Lower leg skin (tissue), 4 donors: ENCODE data around the gene ZNF532. TPM values are rescaled to one million over a fixed set of nuclear protein-coding genes. Genes with fewer than 3 reads are reported as not detected.

ENCODE experiments used
- DNase-seq, 2 donors: peaks; one replicate each; pipeline ENCODE4 v3.0.0-alpha.2; 2019; ENCODE audit warnings: low spot score in 2 of 2
- H3K4me3 ChIP-seq: fragments of 200-600 bp; sonication (generic); 2 replicates; pipeline ENCODE4 v1.5.1; 2017; ENCODE audit warnings: mild to moderate bottlenecking, low read depth; ENCODE audit not compliant: poor library complexity, severe bottlenecking
- CTCF ChIP-seq, 3 donors: fragments of 450-650 bp; IDR thresholded peaks; one replicate each; pipeline ENCODE4 v1.5.1; 2016; ENCODE audit warnings: antibody characterized with exemption in 3 of 3, mild to moderate bottlenecking in 3 of 3, moderate library complexity in 2 of 3
- POLR2A ChIP-seq, 2 donors: fragments of 450-650 bp; IDR thresholded peaks; one replicate each; pipeline ENCODE4 v1.6.1; 2016 to 2017; ENCODE audit warnings: antibody characterized with exemption in 2 of 2, mild to moderate bottlenecking in 1 of 2, moderate library complexity in 1 of 2
- WGBS, 2 donors: methylation state at CpG; one replicate each; pipeline ENCODE4 v1.1.5; 2018; 5-methylcytosine and 5-hydroxymethylcytosine counted together
- intact Hi-C: fragments of 100-400 bp; cut with DNase I; formaldehyde crosslinking; loops from one replicate; pipeline ENCODE4 v1.15.0; 2023; ENCODE audit warnings: low total_unique reads
- total RNA-seq, 4 donors: library from RNA; depleted of rRNA; stranded (reverse); fragments of >200 nt; gene quantifications; one replicate each; pipeline ENCODE4 v1.1.0, GENCODE V29; 2016

The ZNF532 gene
- total RNA-seq, 4 donors from 2014 or later = 11.1 to 40.1 (median 29.8) TPM

DNA sequence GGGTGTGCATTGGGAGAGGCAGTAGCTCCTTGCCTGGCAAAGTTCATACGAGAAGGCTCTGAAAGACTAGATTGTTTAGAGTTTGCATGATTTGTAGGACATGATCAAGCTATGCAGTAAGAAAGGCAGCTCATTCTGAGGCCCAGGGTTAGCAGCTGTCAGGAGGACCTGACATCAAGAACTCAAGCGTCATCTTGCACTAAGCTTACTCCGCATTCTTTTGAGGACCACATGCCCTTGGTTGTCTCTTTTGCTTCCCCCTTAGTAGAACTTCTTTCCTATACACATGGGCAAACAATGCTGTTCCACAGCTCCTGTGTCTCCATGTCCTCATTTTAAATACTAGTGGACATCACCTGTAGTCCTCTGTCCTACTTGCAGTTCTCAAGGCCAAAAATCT, 14.0 kb downstream of the ZNF532 start:
- TF ChIP-seq CTCF (IDR thresholded peaks at IDR 0.05) = no peak
- intact Hi-C loops = no loop called here
- no peak overlapping the region for H3K4me3 ChIP-seq
- DNase-seq = peak in 1 of 2 donors; percentile 28
- WGBS, 2 donors = 93 to 96% methylated on average over 3 of the region's 3 CpGs

GRCh38 chr18:58881477-58881876, 16.8 kb downstream of the ZNF532 start:
- no peak for TF ChIP-seq POLR2A (IDR thresholded peaks at IDR 0.05)
- no peak for DNase-seq
- H3K4me3 ChIP-seq = no peak overlapping the region
- intact Hi-C loops = no loop called here
- 50 to 89% methylated on average over 2 of the region's 2 CpGs for WGBS, 2 donors

DNA sequence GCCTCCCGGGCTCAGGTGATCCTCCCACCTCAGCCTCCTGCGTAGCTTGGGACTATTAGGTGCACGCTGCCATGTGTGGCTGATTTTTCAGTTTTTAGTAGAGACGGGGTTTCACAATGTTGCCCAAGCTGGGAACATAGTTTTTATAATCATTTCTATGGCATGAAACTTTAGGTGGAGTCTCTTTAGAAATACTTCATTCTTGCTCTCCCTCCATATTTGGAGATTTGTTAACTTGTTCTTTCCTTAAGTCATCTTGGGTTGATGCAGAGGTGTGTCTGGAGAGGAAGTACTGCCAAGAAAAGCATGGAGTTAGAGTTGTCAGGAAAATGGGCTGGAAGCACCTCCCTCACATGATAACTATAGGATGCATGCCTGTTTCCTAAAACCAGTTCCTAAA, 17.4 kb downstream of the ZNF532 start:
- intact Hi-C loops = no loop called here
- no peak overlapping the region for H3K4me3 ChIP-seq
- 89 to 92% methylated on average over 4 of the region's 4 CpGs for WGBS, 2 donors
- TF ChIP-seq CTCF (IDR thresholded peaks at IDR 0.05) (no peak), POLR2A (IDR thresholded peaks at IDR 0.05) (no peak)
- DNase-seq = no peak

DNA sequence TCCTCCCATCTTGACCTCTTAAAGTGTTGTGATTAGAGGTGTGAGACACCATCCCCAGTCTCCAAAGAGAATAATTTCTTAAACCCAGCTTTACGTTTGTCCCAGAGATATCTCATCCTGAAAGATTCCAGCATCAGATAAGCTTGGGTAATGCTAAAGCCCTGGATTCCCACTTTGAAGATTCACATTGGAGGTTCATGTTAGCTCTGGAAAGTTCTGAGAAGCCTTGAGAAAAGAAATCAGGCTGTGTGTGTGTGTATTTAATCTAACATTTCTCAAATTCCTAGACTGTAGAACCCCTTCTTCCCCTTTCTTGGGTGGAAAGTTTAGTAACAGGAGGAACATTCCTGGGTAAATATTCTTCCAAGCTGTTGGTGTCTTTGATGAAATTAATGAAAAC, 18.0 kb downstream of the ZNF532 start:
- H3K4me3 ChIP-seq = no peak overlapping the region
- DNase-seq = no peak
- intact Hi-C loops = no loop called here
- no peak for TF ChIP-seq POLR2A (IDR thresholded peaks at IDR 0.05)
- no peak for TF ChIP-seq CTCF (IDR thresholded peaks at IDR 0.05)
- WGBS, 2 donors = 52 to 57% methylated on average over 1 of the region's 1 CpG

- whole genome bisulfite sequencing, 2 donors = 95 to 97% methylated on average over 5 of the region's 5 CpGs
- intact Hi-C loops = loop anchor here (5.0 kb wide), 1 partner anchor 177 kb away; no protein-coding TSS in a partner anchor
- no peak for TF ChIP-seq POLR2A (IDR thresholded peaks at IDR 0.05)
- no peak for TF ChIP-seq CTCF (IDR thresholded peaks at IDR 0.05)
- no peak overlapping the region for H3K4me3 ChIP-seq
- no peak for DNase-seq
Observed at GRCh38 chr18:58884680-58885079, 20.0 kb downstream of the ZNF532 start.

- no peak for DNase-seq
- WGBS, 2 donors = 58 to 65% methylated on average over 3 of the region's 3 CpGs
- intact Hi-C loops = loop anchor here (5.0 kb wide), 1 partner anchor 179 kb away; no protein-coding TSS in a partner anchor
- TF ChIP-seq CTCF (IDR thresholded peaks at IDR 0.05) (no peak), POLR2A (IDR thresholded peaks at IDR 0.05) (no peak)
- H3K4me3 ChIP-seq = no peak overlapping the region
Observed at GRCh38 chr18:58886431-58886830, 21.8 kb downstream of the ZNF532 start.
